NCI-H1092 treated with DMSO at 0.1 percent for 48 hours (cell line): ENCODE measurements around the gene PPP1R37.
A peak's percentile ranks its signal among the peaks of the same experiment; 100 is the strongest.

Experiments used
- DNase-seq: peaks from one replicate; lab custom pipeline; 2025; lab: John Stamatoyannopoulos, UW

Gene PPP1R37

GRCh38 chr19:45115809-45116615, 23.0 kb downstream of the PPP1R37 start:
- peak; percentile 27 for DNase-seq

GRCh38 chr19:45117167-45117594, 24.2 kb downstream of the PPP1R37 start:
- no peak for DNase-seq

GRCh38 chr19:45117671-45118070, 24.7 kb downstream of the PPP1R37 start:
- no peak for DNase-seq

GRCh38 chr19:45118106-45118505, 25.1 kb downstream of the PPP1R37 start:
- DNase-seq: no peak

GRCh38 chr19:45118591-45119355, 25.8 kb downstream of the PPP1R37 start:
- DNase-seq: peak; percentile 15

GRCh38 chr19:45119582-45119981, 26.6 kb downstream of the PPP1R37 start:
- DNase-seq: no peak

- no peak for DNase-seq
Observed at GRCh38 chr19:45121827-45122345, 28.9 kb downstream of the PPP1R37 start.

- DNase-seq: no peak
Observed at GRCh38 chr19:45122832-45123231, 29.9 kb downstream of the PPP1R37 start.

GRCh38 chr19:45123440-45123850, 30.5 kb downstream of the PPP1R37 start:
- DNase-seq: no peak

GRCh38 chr19:45124021-45124420, 31.0 kb downstream of the PPP1R37 start:
- no peak for DNase-seq

GRCh38 chr19:45125360-45125759, 32.4 kb downstream of the PPP1R37 start:
- no peak for DNase-seq

- DNase-seq: peak; percentile 4
Observed at GRCh38 chr19:45125975-45126493, 33.1 kb downstream of the PPP1R37 start.

- no peak for DNase-seq
Observed at GRCh38 chr19:45126654-45127053, 33.7 kb downstream of the PPP1R37 start.

GRCh38 chr19:45128146-45128545, 35.2 kb downstream of the PPP1R37 start:
- DNase-seq: no peak

GRCh38 chr19:45128806-45129205, 35.8 kb downstream of the PPP1R37 start:
- DNase-seq: no peak

- DNase-seq: no peak
Observed at GRCh38 chr19:45130236-45130635, 37.3 kb downstream of the PPP1R37 start.

- DNase-seq: peak; percentile 41
Observed at GRCh38 chr19:45130888-45131615, 38.1 kb downstream of the PPP1R37 start.

- DNase-seq: no peak
Observed at GRCh38 chr19:45133661-45134060, 40.7 kb downstream of the PPP1R37 start.

GRCh38 chr19:45135176-45135885, 42.4 kb downstream of the PPP1R37 start:
- no peak for DNase-seq

- no peak for DNase-seq
Observed at GRCh38 chr19:45136507-45137178, 43.7 kb downstream of the PPP1R37 start.
